Neural cell (in vitro differentiated cells): Measurements from ENCODE around the gene QSOX1.

Experiments
- CTCF ChIP-seq: fragments of 450-650 bp; IDR thresholded peaks from 2 replicates; pipeline ENCODE4 v1.5.1; 2014; ENCODE audit warnings: antibody characterized with exemption, mild to moderate bottlenecking, moderate library complexity; ENCODE audit not compliant: poor library complexity, severe bottlenecking
- EZH2 ChIP-seq: fragments of 200-600, 300-800 bp; shearing (Covaris generic), sonication (generic); IDR thresholded peaks from 2 replicates; pipeline ENCODE4 v1.6.1; 2014; ENCODE audit warnings: antibody characterized with exemption, low read length, borderline replicate concordance, mild to moderate bottlenecking; ENCODE audit not compliant: insufficient read depth, poor library complexity, severe bottlenecking
- POLR2AphosphoS5 ChIP-seq: IDR thresholded peaks from 2 replicates; pipeline ENCODE4 v1.6.1; 2012
- TAF1 ChIP-seq: IDR thresholded peaks from 2 replicates; pipeline ENCODE4 v1.6.1; 2012; ENCODE audit warnings: low read depth

- TF ChIP-seq CTCF = no peak
- TF ChIP-seq POLR2AphosphoS5 = no peak
- TF ChIP-seq TAF1 = no peak
- TF ChIP-seq EZH2 = no peak
These were observed 92.4 kb downstream of the QSOX1 start for GRCh38 chr1:180247061-180247460.
